PFSK-1 (cell line): ENCODE data around the gene SLC48A1.

Source experiments
- FOXP2 ChIP-seq: optimal IDR thresholded peaks from 2 replicates; pipeline ENCODE3; 2011; ENCODE audit warnings: borderline replicate concordance, control low read depth, inconsistent platforms; ENCODE audit not compliant: insufficient read depth; ENCODE audit errors: extremely low read length, extremely low read depth
- POLR2AphosphoS5 ChIP-seq: IDR thresholded peaks from 2 replicates; pipeline ENCODE4 v1.6.1; 2012; ENCODE audit warnings: low read depth, mild to moderate bottlenecking, control low read depth, low read length, moderate library complexity
- REST ChIP-seq, 2 experiments: IDR thresholded peaks; 2 replicates each; pipeline versions ENCODE4 v1.6.1 to v1.8.0; 2011 to 2012; ENCODE audit warnings: low read depth in 2 of 2, low read length in 2 of 2, control low read depth in 1 of 2, inconsistent platforms in 1 of 2, mild to moderate bottlenecking in 1 of 2, moderate library complexity in 1 of 2; ENCODE audit not compliant: insufficient read depth in 1 of 2
- SIN3A ChIP-seq: IDR thresholded peaks from 2 replicates; pipeline ENCODE4 v1.6.1; 2012; ENCODE audit warnings: mild to moderate bottlenecking, low read length, moderate library complexity, borderline replicate concordance; ENCODE audit not compliant: insufficient read depth
- TAF1 ChIP-seq: IDR thresholded peaks from 2 replicates; pipeline ENCODE4 v1.6.1; 2012; ENCODE audit warnings: low read length, control low read depth, borderline replicate concordance; ENCODE audit not compliant: insufficient read depth

The SLC48A1 gene

GRCh38 chr12:47768323-47768811, 4.7 kb upstream of the SLC48A1 start:
- TF ChIP-seq POLR2AphosphoS5 (no peak), SIN3A (no peak), REST (IDR thresholded peaks at IDR 0.05; ENCODE audit: insufficient read depth in 1 of 2, low read depth in 2 of 2, low read length in 2 of 2) (no peak)

GRCh38 chr12:47769234-47770085, 3.6 kb upstream of the SLC48A1 start:
- TF ChIP-seq TAF1 = no peak
- no peak for TF ChIP-seq FOXP2
- no peak for TF ChIP-seq SIN3A
- TF ChIP-seq REST (IDR thresholded peaks at IDR 0.05; ENCODE audit: insufficient read depth in 1 of 2, low read depth in 2 of 2, low read length in 2 of 2) = no peak

GRCh38 chr12:47770086-47770726, 2.8 kb upstream of the SLC48A1 start:
- no peak for TF ChIP-seq SIN3A
- no peak for TF ChIP-seq TAF1
- no peak for TF ChIP-seq POLR2AphosphoS5
- no peak for TF ChIP-seq FOXP2
- TF ChIP-seq REST (IDR thresholded peaks at IDR 0.05; ENCODE audit: insufficient read depth in 1 of 2, low read depth in 2 of 2, low read length in 2 of 2) = no peak

GRCh38 chr12:47771304-47771703, 1.7 kb upstream of the SLC48A1 start:
- TF ChIP-seq SIN3A (no peak), TAF1 (no peak), FOXP2 (no peak), POLR2AphosphoS5 (no peak), REST (IDR thresholded peaks at IDR 0.05; ENCODE audit: insufficient read depth in 1 of 2, low read depth in 2 of 2, low read length in 2 of 2) (no peak)
